H1 (cell line): ENCODE results near the gene CRP. TPM values are rescaled to one million over a fixed set of nuclear protein-coding genes. Genes with fewer than 3 reads are reported as not detected.

Experiments
- CTCF ChIA-PET: fragments of 300-600 bp; sonication (Branson Sonifier 250); formaldehyde crosslinking; loops from one replicate; lab custom pipeline; 2021; ENCODE audit not compliant: partially characterized antibody; lab: Charles Lee
- POLR2A ChIA-PET: fragments of 300-600 bp; sonication (Branson Sonifier 250); formaldehyde crosslinking; loops from one replicate; lab custom pipeline; 2021; ENCODE audit warnings: inconsistent platforms; ENCODE audit not compliant: partially characterized antibody; lab: Charles Lee
- DNase-seq, 2 experiments: peaks; one replicate each; pipeline versions ENCODE4 v3.0.0 to v3.0.0-alpha.2; 2010 to 2022; ENCODE audit warnings: low spot score in 2 of 2, low read depth in 1 of 2, mixed read lengths in 1 of 2
- FAIRE-seq: peaks from 2 replicates; lab custom pipeline; 2011; peaks lifted over from hg19 to GRCh38; lab: Jason Lieb, UNC
- H2AFZ ChIP-seq: 2 replicates; pipeline ENCODE4 v1.8.1; 2012; ENCODE audit warnings: low read length, inconsistent platforms
- H2AK5ac ChIP-seq: 2 replicates; pipeline ENCODE4 v1.6.1; 2013; ENCODE audit warnings: low read depth, low read length
- H2BK120ac ChIP-seq: replicated peaks from 2 replicates; pipeline ENCODE3; 2013; ENCODE audit warnings: low read depth, low read length, inconsistent platforms
- H2BK12ac ChIP-seq: 2 replicates; pipeline ENCODE4 v1.6.1; 2013; ENCODE audit warnings: low read depth, low read length
- H2BK15ac ChIP-seq: 2 replicates; pipeline ENCODE4 v1.6.1; 2013; ENCODE audit warnings: low read length
- H2BK20ac ChIP-seq: 2 replicates; pipeline ENCODE4 v1.6.1; 2013; ENCODE audit warnings: low read length
- H2BK5ac ChIP-seq: 2 replicates; pipeline ENCODE4 v1.6.1; 2013; ENCODE audit warnings: low read depth, low read length
- H3K14ac ChIP-seq: 2 replicates; pipeline ENCODE4 v1.6.1; 2013; ENCODE audit warnings: inconsistent platforms; ENCODE audit not compliant: insufficient read length
- H3K18ac ChIP-seq: 2 replicates; pipeline ENCODE4 v1.6.1; 2013; ENCODE audit warnings: low read length; ENCODE audit errors: extremely low read depth
- H3K23ac ChIP-seq: 2 replicates; pipeline ENCODE4 v1.6.1; 2013; ENCODE audit warnings: inconsistent platforms; ENCODE audit not compliant: insufficient read length
- H3K23me2 ChIP-seq: 2 replicates; pipeline ENCODE4 v1.6.1; 2013; ENCODE audit warnings: low read depth, low read length
- H3K27ac ChIP-seq: 2 replicates; pipeline ENCODE4 v1.6.1; 2011; ENCODE audit warnings: low read depth, low read length, inconsistent platforms
- H3K27me3 ChIP-seq, 4 experiments: replicated peaks in 1 of 4; 1 replicate in 1 of 4; 2 replicates in 3 of 4; pipeline versions ENCODE4 v1.6.1 to v1.8.1; 2011 to 2013; ENCODE audit warnings: low read length in 3 of 4, mild to moderate bottlenecking in 3 of 4, inconsistent platforms in 2 of 4, mixed read lengths in 2 of 4, moderate library complexity in 1 of 4; ENCODE audit not compliant: control insufficient read depth in 3 of 4, insufficient read depth in 3 of 4; ENCODE audit errors: extremely low read depth in 1 of 4
- H3K36me3 ChIP-seq, 4 experiments: 2 replicates each; pipeline versions ENCODE4 v1.6.1 to v1.8.1; 2011 to 2013; ENCODE audit warnings: mild to moderate bottlenecking in 4 of 4, low read length in 3 of 4, moderate library complexity in 2 of 4, control low read depth in 1 of 4, inconsistent platforms in 1 of 4; ENCODE audit not compliant: insufficient read depth in 4 of 4, control insufficient read depth in 2 of 4
- H3K4ac ChIP-seq: replicated peaks from 2 replicates; pipeline ENCODE3; 2013; ENCODE audit warnings: low read length, low read depth, mixed read lengths, inconsistent platforms; ENCODE audit not compliant: insufficient read length
- H3K4me1 ChIP-seq, 4 experiments: replicated peaks in 1 of 4; 1 replicate in 1 of 4; 2 replicates in 3 of 4; pipeline versions ENCODE4 v1.6.1 to v1.8.1; 2011 to 2013; ENCODE audit warnings: low read length in 3 of 4, inconsistent platforms in 2 of 4, mixed read lengths in 1 of 4; ENCODE audit not compliant: insufficient read depth in 4 of 4, control insufficient read depth in 3 of 4
- H3K4me2 ChIP-seq, 2 experiments: 2 replicates each; pipeline versions ENCODE4 v1.6.1 to v1.8.1; 2011 to 2013; ENCODE audit warnings: low read depth in 2 of 2, low read length in 2 of 2, control low read depth in 1 of 2, inconsistent platforms in 1 of 2, mild to moderate bottlenecking in 1 of 2; ENCODE audit not compliant: insufficient read depth in 1 of 2
- H3K4me3 ChIP-seq, 4 experiments: fragments of 200-600, 300-600 bp in 1 of 4; sonication (generic), shearing (Covaris generic), sonication (Bioruptor Twin) in 1 of 4; 2 replicates each; pipeline versions ENCODE4 v1.5.1 to v1.8.1; 2011 to 2016; ENCODE audit warnings: low read length in 4 of 4, low read depth in 3 of 4, control low read depth in 2 of 4, inconsistent platforms in 2 of 4, mild to moderate bottlenecking in 2 of 4, mixed read lengths in 1 of 4, moderate library complexity in 1 of 4; ENCODE audit not compliant: insufficient read depth in 2 of 4; ENCODE audit errors: extremely low read depth in 1 of 4
- H3K56ac ChIP-seq: replicated peaks from 2 replicates; pipeline ENCODE3; 2013; ENCODE audit warnings: low read depth, mild to moderate bottlenecking, mixed read lengths, low read length, inconsistent platforms; ENCODE audit not compliant: insufficient read length
- H3K79me1 ChIP-seq: 2 replicates; pipeline ENCODE4 v1.6.1; 2013; ENCODE audit warnings: low read depth, low read length, control low read depth
- H3K79me2 ChIP-seq, 2 experiments: 2 replicates each; pipeline versions ENCODE4 v1.6.1 to v1.8.1; 2012 to 2013; ENCODE audit warnings: low read length in 2 of 2, mild to moderate bottlenecking in 2 of 2, inconsistent platforms in 1 of 2; ENCODE audit not compliant: insufficient read depth in 2 of 2, control insufficient read depth in 1 of 2
- H3K9ac ChIP-seq, 4 experiments: replicated peaks in 1 of 4; 1 replicate in 1 of 4; 2 replicates in 3 of 4; pipeline versions ENCODE4 v1.6.1 to v1.8.1; 2011 to 2013; ENCODE audit warnings: low read depth in 3 of 4, low read length in 3 of 4, control low read depth in 2 of 4, mild to moderate bottlenecking in 2 of 4, moderate library complexity in 2 of 4, inconsistent platforms in 1 of 4; ENCODE audit errors: extremely low read depth in 1 of 4
- H3K9me3 ChIP-seq, 2 experiments: 2 replicates each; pipeline versions ENCODE4 v1.6.1 to v1.8.1; 2012 to 2013; ENCODE audit warnings: mild to moderate bottlenecking in 2 of 2, moderate library complexity in 2 of 2, control low read depth in 1 of 2, inconsistent platforms in 1 of 2, low read depth in 1 of 2, low read length in 1 of 2, mixed read lengths in 1 of 2; ENCODE audit not compliant: insufficient read depth in 2 of 2
- H4K20me1 ChIP-seq, 2 experiments: replicated peaks in 1 of 2; 2 replicates each; pipeline versions ENCODE3 to v1.8.1; 2011 to 2013; ENCODE audit warnings: inconsistent platforms in 2 of 2, low read length in 2 of 2, mild to moderate bottlenecking in 1 of 2; ENCODE audit not compliant: insufficient read depth in 2 of 2, control insufficient read depth in 1 of 2
- H4K5ac ChIP-seq: 2 replicates; pipeline ENCODE4 v1.6.1; 2013; ENCODE audit warnings: low read length, low read depth, mixed read lengths, inconsistent platforms; ENCODE audit not compliant: insufficient read length
- H4K8ac ChIP-seq: 2 replicates; pipeline ENCODE4 v1.8.0; 2013; ENCODE audit warnings: mild to moderate bottlenecking, moderate library complexity, low read length, inconsistent platforms; ENCODE audit not compliant: insufficient read depth; ENCODE audit errors: extremely low read depth
- H4K91ac ChIP-seq: replicated peaks from 2 replicates; pipeline ENCODE3; 2013; ENCODE audit warnings: low read length, mixed read lengths, inconsistent platforms; ENCODE audit not compliant: insufficient read length
- ATF3 ChIP-seq: IDR thresholded peaks from 2 replicates; pipeline ENCODE4 v1.6.1; 2011; ENCODE audit warnings: low read depth, mild to moderate bottlenecking, low read length; ENCODE audit not compliant: insufficient read depth
- BACH1 ChIP-seq: IDR thresholded peaks from 2 replicates; pipeline ENCODE4 v1.6.1; 2012; ENCODE audit warnings: low read length, improper control_type of control experiment
- BCL11A ChIP-seq, 2 experiments: IDR thresholded peaks; one replicate each; pipeline ENCODE4 v1.6.1; 2011; ENCODE audit warnings: low read depth in 2 of 2, low read length in 2 of 2, mild to moderate bottlenecking in 2 of 2
- BRCA1 ChIP-seq: IDR thresholded peaks from 2 replicates; pipeline ENCODE4 v1.6.1; 2012; ENCODE audit warnings: low read depth, low read length, improper control_type of control experiment
- CBX5 ChIP-seq: fragments of 300-800, 300-1000 bp; sonication (generic); IDR thresholded peaks from 2 replicates; pipeline ENCODE4 v1.7.1; 2016; ENCODE audit warnings: antibody characterized with exemption, low read length, low read depth
- CEBPB ChIP-seq: IDR thresholded peaks from 2 replicates; pipeline ENCODE4 v1.6.1; 2012; ENCODE audit warnings: low read depth, low read length
- FOSL1 ChIP-seq: IDR thresholded peaks from 2 replicates; pipeline ENCODE4 v1.6.1; 2011; ENCODE audit warnings: mild to moderate bottlenecking, low read depth, low read length, moderate library complexity; ENCODE audit not compliant: insufficient read depth
- KDM5A ChIP-seq: fragments of 200-600 bp; IDR thresholded peaks from 2 replicates; pipeline ENCODE4 v1.7.1; 2012; ENCODE audit warnings: mild to moderate bottlenecking, low read length, inconsistent platforms, mixed read lengths
- POLR2AphosphoS5 ChIP-seq: IDR thresholded peaks from 2 replicates; pipeline ENCODE4 v1.6.1; 2011; ENCODE audit warnings: low read depth, low read length
- POU5F1 ChIP-seq: IDR thresholded peaks from 2 replicates; pipeline ENCODE4 v1.6.1; 2011; ENCODE audit warnings: low read depth, mild to moderate bottlenecking, low read length, moderate library complexity
- SIN3A ChIP-seq, 2 experiments: IDR thresholded peaks in 1 of 2; conservative IDR thresholded peaks in 1 of 2; 2 replicates each; pipeline ENCODE4 v1.6.1; 2011 to 2012; ENCODE audit warnings: low read length in 2 of 2, improper control_type of control experiment in 1 of 2, low read depth in 1 of 2, mild to moderate bottlenecking in 1 of 2
- TAF1 ChIP-seq: IDR thresholded peaks from 2 replicates; pipeline ENCODE4 v1.6.1; 2011; ENCODE audit warnings: mild to moderate bottlenecking, low read depth, low read length
- TCF12 ChIP-seq: IDR thresholded peaks from 2 replicates; pipeline ENCODE4 v1.6.1; 2011; ENCODE audit warnings: low read depth, mild to moderate bottlenecking, low read length
- YY1 ChIP-seq: IDR thresholded peaks from 2 replicates; pipeline ENCODE4 v1.6.1; 2011; ENCODE audit warnings: low read depth, mild to moderate bottlenecking, low read length
- WGBS, 2 experiments: shearing (Covaris generic) in 1 of 2; methylation state at CpG; one replicate each; pipeline versions ENCODE4 v1.1.6 to v1.1.7; 2013 to 2015; ENCODE audit warnings: low lambda C conversion rate in 2 of 2, mixed read lengths in 2 of 2, inconsistent platforms in 1 of 2, low coverage in 1 of 2, missing lambda C conversion rate in 1 of 2; ENCODE audit not compliant: insufficient replicate concordance in 2 of 2, insufficient coverage in 1 of 2, insufficient read length in 1 of 2; ENCODE audit errors: extremely low coverage in 1 of 2, missing lambda C conversion rate in 1 of 2; 5-methylcytosine and 5-hydroxymethylcytosine counted together
- polyA plus RNA-seq, 7 experiments: library from polyadenylated mRNA; depleted of rRNA in 3 of 7; stranded (reverse) in 5 of 7; unstranded in 2 of 7; fragments of >200 nt in 5 of 7; fragments of 200-250 nt in 2 of 7; gene quantifications; 1 replicate in 5 of 7; 2 replicates in 1 of 7; 4 replicates in 1 of 7; pipeline versions ENCODE4 v1.2.1 to v1.2.3, GENCODE V29; 2011 to 2013; ENCODE audit warnings: missing spikeins in 2 of 7, mixed read lengths in 2 of 7
- total RNA-seq: library from RNA; stranded (reverse); fragmentation: NEBNext Ultra II Directional; extraction: Animal tissue kit (Norgen Biotek cat#: 25700); gene quantifications from 2 replicates; pipeline ENCODE4 v1.2.1, GENCODE V29; 2021

CRP gene
- total and polyA plus RNA-seq, 2 of the 8 experiments (the other 6 are each of a cell fraction or from before 2014, with no cell fraction given): not detected

- Histone ChIP-seq H3K79me1 (no peaks in the 10 kb centered on the region), H3K4me1 (no peaks in the 10 kb centered on the region), H3K23ac (no peak overlapping the region), H3K18ac (no peak overlapping the region), H3K27ac (no peak overlapping the region), H3K23me2 (no peaks in the 10 kb centered on the region), H3K27me3 (no peaks in the 10 kb centered on the region), H3K14ac (no peak overlapping the region), H3K4me3 (no peak overlapping the region), H3K9ac (no peak overlapping the region), H4K20me1 (no peaks in the 10 kb centered on the region), H2AK5ac (no peak overlapping the region), H4K8ac (no peak overlapping the region), H3K4me2 (no peak overlapping the region), H4K91ac (no peak overlapping the region), H3K9me3 (peaks cover 8 to 17% of the 10 kb centered on the region in 2 experiments; a peak in 3 of 4 replicates), H2BK120ac (no peak overlapping the region), H2BK15ac (no peak overlapping the region), H4K5ac (no peak overlapping the region), H2BK20ac (no peak overlapping the region), H2AFZ (no peak overlapping the region), H3K79me2 (no peaks in the 10 kb centered on the region), H3K4ac (no peak overlapping the region), H2BK12ac (no peak overlapping the region), H2BK5ac (no peak overlapping the region), H3K36me3 (no peaks in the 10 kb centered on the region), H3K56ac (no peak overlapping the region)
- POLR2A ChIA-PET: no interaction called here
- CTCF ChIA-PET: no interaction called here
- 78% methylated on average over 5 of the region's 5 CpGs; no CpG with 5 or more reads in 1 of the 2 experiments for WGBS, 2 experiments
- DNase-seq: no peak
- FAIRE-seq: no peak
- TF ChIP-seq TAF1 (no peak), SIN3A (conservative IDR thresholded peaks at IDR 0.05 in 1 of 2, IDR thresholded peaks at IDR 0.05 in 1 of 2; ENCODE audit: low read depth in 1 of 2, low read length in 2 of 2) (no peak), KDM5A (no peak), YY1 (no peak), FOSL1 (no peak), ATF3 (no peak), POLR2AphosphoS5 (no peak), BACH1 (no peak), CEBPB (no peak), POU5F1 (no peak), CBX5 (no peak), TCF12 (no peak), BCL11A (IDR thresholded peaks at IDR 0.05; ENCODE audit: low read depth in 2 of 2, low read length in 2 of 2) (no peak), BRCA1 (no peak)
These were observed 29.4 kb upstream of the CRP start for GRCh38 chr1:159743651-159744410.
